Natural killer cell (primary cell): ENCODE measurements around the gene PROX2. TPM values are rescaled to one million over a fixed set of nuclear protein-coding genes. Genes with fewer than 3 reads are reported as not detected.

Source experiments
- ATAC-seq, 3 donors: fragments of 150-1000 bp in 2 of 3; fragments of 200-7000 bp in 1 of 3; cut with Tn5 transposase; 1 replicate in 1 of 3; 2 replicates in 2 of 3; pipeline ENCODE4 v1.10.0; 2021; ENCODE audit warnings: mild to moderate bottlenecking in 2 of 3, moderate library complexity in 2 of 3
- DNase-seq, 2 donors: peaks; one replicate each; pipeline versions ENCODE4 v3.0.0 to v3.0.0-alpha.2; 2013 to 2021; ENCODE audit warnings: mixed read lengths in 1 of 2
- H3K27ac ChIP-seq: one replicate; pipeline ENCODE4 v1.5.1; 2013; ENCODE audit warnings: mild to moderate bottlenecking, low read length
- H3K27me3 ChIP-seq: one replicate; pipeline ENCODE4 v1.6.1; 2013; ENCODE audit warnings: low read length; ENCODE audit not compliant: control insufficient read depth, insufficient read depth
- H3K36me3 ChIP-seq: one replicate; pipeline ENCODE4 v1.6.1; 2013; ENCODE audit warnings: low read length; ENCODE audit not compliant: control insufficient read depth, insufficient read depth
- H3K4me1 ChIP-seq: one replicate; pipeline ENCODE4 v1.6.1; 2013; ENCODE audit warnings: low read length; ENCODE audit not compliant: control insufficient read depth, insufficient read depth
- H3K4me3 ChIP-seq: one replicate; pipeline ENCODE4 v1.5.1; 2013; ENCODE audit warnings: low read length
- H3K9me3 ChIP-seq: one replicate; pipeline ENCODE4 v1.6.1; 2013; ENCODE audit warnings: low read length; ENCODE audit not compliant: control insufficient read depth, insufficient read depth
- H3K27ac Mint-ChIP-seq, 2 donors: one replicate each; pipeline ENCODE4 v1.8.0; 2022; ENCODE audit warnings: mild to moderate bottlenecking in 2 of 2, mixed read lengths in 2 of 2, moderate library complexity in 1 of 2
- H3K27me3 Mint-ChIP-seq, 2 donors: one replicate each; pipeline ENCODE4 v1.8.0; 2022; ENCODE audit warnings: low read depth in 2 of 2, mixed read lengths in 2 of 2
- H3K36me3 Mint-ChIP-seq: one replicate; pipeline ENCODE4 v1.8.0; 2022; ENCODE audit warnings: mixed read lengths
- H3K4me1 Mint-ChIP-seq, 2 donors: one replicate each; pipeline ENCODE4 v1.8.0; 2022; ENCODE audit warnings: mixed read lengths in 2 of 2
- H3K4me3 Mint-ChIP-seq: one replicate; pipeline ENCODE4 v1.8.0; 2022; ENCODE audit warnings: mild to moderate bottlenecking, moderate library complexity, mixed read lengths
- H3K9me3 Mint-ChIP-seq, 2 donors: one replicate each; pipeline ENCODE4 v1.8.0; 2022; ENCODE audit warnings: mixed read lengths in 2 of 2
- CTCF ChIP-seq: fragments of 200-600 bp; IDR thresholded peaks from one replicate; pipeline ENCODE4 v1.8.0; 2022; ENCODE audit warnings: antibody characterized with exemption
- WGBS: methylation state at CpG from one replicate; pipeline ENCODE4 v1.1.7; 2013; ENCODE audit warnings: missing lambda C conversion rate; ENCODE audit not compliant: insufficient coverage; 5-methylcytosine and 5-hydroxymethylcytosine counted together
- intact Hi-C: fragments of 100-400 bp; cut with micrococcal nuclease; formaldehyde crosslinking; loops from one replicate; pipeline ENCODE4 v1.14.2; 2022
- total RNA-seq, 4 donors: library from RNA; stranded (reverse); fragments of 120-200 nt in 1 of 4; gene quantifications; one replicate each; pipeline versions ENCODE4 v1.2.3 to v1.2.4, GENCODE V29; 2013 to 2022

Gene PROX2
- total RNA-seq, 3 donors from 2014 or later (not counting 1 experiment from before 2014, with no cell fraction given): 5.1 to 7.1 (median 5.7) TPM

GRCh38 chr14:74913393-74913910 lies 37.5 kb upstream of the PROX2 start:
- no peaks in the 10 kb centered on the region for H3K9me3 ChIP-seq
- no peaks in the 10 kb centered on the region for H3K9me3 Mint-ChIP-seq
- H3K4me3 Mint-ChIP-seq: no peak overlapping the region
- no peaks in the 10 kb centered on the region for H3K4me1 Mint-ChIP-seq
- ATAC-seq (no peak), DNase-seq (no peak)
- TF ChIP-seq CTCF: no peak
- H3K4me1 ChIP-seq: no peaks in the 10 kb centered on the region
- no peaks in the 10 kb centered on the region for H3K36me3 ChIP-seq
- H3K27ac Mint-ChIP-seq: no peak overlapping the region
- no peaks in the 10 kb centered on the region for H3K27me3 ChIP-seq
- intact Hi-C loops: no loop called here
- no peaks in the 10 kb centered on the region for H3K27me3 Mint-ChIP-seq
- no peak overlapping the region for H3K27ac ChIP-seq
- no peak overlapping the region for H3K4me3 ChIP-seq
- no peaks in the 10 kb centered on the region for H3K36me3 Mint-ChIP-seq
- 73% methylated on average over 5 of the region's 5 CpGs for WGBS

GRCh38 chr14:74912801-74913200 lies 36.9 kb upstream of the PROX2 start:
- DNase-seq: no peak
- peaks cover 5% of the 10 kb centered on the region for H3K4me1 ChIP-seq
- Mint-ChIP-seq H3K4me3 (no peak overlapping the region), H3K36me3 (no peaks in the 10 kb centered on the region), H3K27me3 (no peaks in the 10 kb centered on the region), H3K27ac (no peak overlapping the region), H3K9me3 (no peaks in the 10 kb centered on the region), H3K4me1 (no peaks in the 10 kb centered on the region)
- no peaks in the 10 kb centered on the region for H3K36me3 ChIP-seq
- intact Hi-C loops: no loop called here
- no peak for TF ChIP-seq CTCF
- H3K27me3 ChIP-seq: no peaks in the 10 kb centered on the region
- H3K27ac ChIP-seq: no peak overlapping the region
- H3K9me3 ChIP-seq: no peaks in the 10 kb centered on the region
- no peak overlapping the region for H3K4me3 ChIP-seq
- ATAC-seq: no peak
- whole genome bisulfite sequencing: 95% methylated on average over 9 of the region's 10 CpGs

DNA sequence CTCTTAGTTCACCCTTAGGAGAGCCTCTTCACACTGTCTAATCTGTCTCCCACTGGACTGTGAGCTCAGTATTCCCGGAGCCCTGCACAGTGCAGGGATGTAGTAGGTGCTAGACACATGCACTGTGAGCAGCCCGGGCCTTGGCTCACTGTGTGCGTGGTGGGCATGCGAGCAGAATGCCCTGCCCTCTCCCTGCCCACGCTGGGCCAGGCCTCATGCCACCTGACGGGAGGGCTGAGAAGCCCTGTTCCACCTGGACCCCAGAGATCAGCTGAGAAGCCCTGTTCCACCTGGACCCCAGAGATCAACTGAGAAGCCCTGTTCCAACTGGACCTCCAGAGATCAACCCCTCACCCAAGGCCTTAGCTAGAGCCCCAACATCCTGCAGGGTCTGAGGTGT lies 36.2 kb upstream of the PROX2 start:
- Histone ChIP-seq H3K27ac (no peak overlapping the region), H3K9me3 (no peaks in the 10 kb centered on the region), H3K27me3 (no peaks in the 10 kb centered on the region), H3K4me1 (peaks cover 12% of the 10 kb centered on the region), H3K4me3 (no peak overlapping the region), H3K36me3 (no peaks in the 10 kb centered on the region)
- no peak for DNase-seq
- intact Hi-C loops: no loop called here
- ATAC-seq: no peak
- TF ChIP-seq CTCF: no peak
- Mint-ChIP-seq H3K4me1 (peaks cover 0 to 3% of the 10 kb centered on the region in 2 donors), H3K9me3 (no peaks in the 10 kb centered on the region), H3K27ac (no peak overlapping the region), H3K27me3 (no peaks in the 10 kb centered on the region), H3K36me3 (no peaks in the 10 kb centered on the region), H3K4me3 (no peak overlapping the region)
- WGBS: 84% methylated on average over 6 of the region's 6 CpGs

- no peaks in the 10 kb centered on the region for H3K27me3 ChIP-seq
- no peak for DNase-seq
- no peak for TF ChIP-seq CTCF
- H3K36me3 ChIP-seq: no peaks in the 10 kb centered on the region
- no peak overlapping the region for H3K27ac ChIP-seq
- H3K4me3 ChIP-seq: no peak overlapping the region
- 92% methylated on average over 5 of the region's 5 CpGs for WGBS
- no peaks in the 10 kb centered on the region for H3K9me3 ChIP-seq
- peaks cover 0 to 6% of the 10 kb centered on the region in 2 donors for H3K4me1 Mint-ChIP-seq
- H3K27ac Mint-ChIP-seq: no peak overlapping the region
- peaks cover 16% of the 10 kb centered on the region for H3K4me1 ChIP-seq
- no peaks in the 10 kb centered on the region for H3K9me3 Mint-ChIP-seq
- ATAC-seq: no peak
- no peaks in the 10 kb centered on the region for H3K36me3 Mint-ChIP-seq
- H3K27me3 Mint-ChIP-seq: no peaks in the 10 kb centered on the region
- intact Hi-C loops: no loop called here
- no peak overlapping the region for H3K4me3 Mint-ChIP-seq
Observed at GRCh38 chr14:74911704-74912103, 35.8 kb upstream of the PROX2 start.
